Left forelimb (tissue), 1 donor: Measurements from ENCODE around the gene CMSS1.
"Not testable (repeated sequence)": the region's sequence is repeated elsewhere in the genome, so short reads cannot be mapped to it uniquely, and the experiment has no call there.

Experiments used
- DNase-seq: peaks from one replicate; pipeline ENCODE4 v3.0.0-alpha.2; 2018; ENCODE audit warnings: low spot score

CMSS1 gene

GRCh38 chr3:100229188-100229587 lies 411.5 kb downstream of the CMSS1 start:
- not testable (repeated sequence) for DNase-seq

DNA sequence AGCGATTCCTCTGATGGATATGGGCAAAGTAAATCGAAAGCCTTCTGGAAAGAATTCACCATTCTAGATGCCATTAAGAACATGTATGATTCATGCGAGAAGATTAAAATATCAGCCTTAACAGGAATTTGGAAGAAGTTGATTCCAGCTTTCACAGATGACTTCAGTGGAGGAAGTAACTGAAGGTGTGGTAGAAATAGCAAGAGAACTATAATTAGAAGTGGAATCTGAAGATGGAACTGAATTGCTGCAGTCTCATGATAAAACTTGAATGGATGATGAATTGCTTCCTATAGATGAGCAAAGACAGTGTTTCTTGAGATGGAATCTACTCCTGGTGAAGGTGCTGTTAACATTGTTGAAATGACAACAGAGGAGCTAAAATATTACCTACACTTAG lies 413.0 kb downstream of the CMSS1 start:
- no peak for DNase-seq
